Activated naive CD4-positive, alpha-beta T cell treated with anti-CD3 and anti-CD28 coated beads, Interleukin-2, amount 10 ng/mL, durations not matched to agents 7 days and 5 days (primary cell): ENCODE data around the gene DNLZ.

Source experiments
- CTCF ChIA-PET: fragments of 350-600 bp; sonication (Branson Sonifier 250); formaldehyde crosslinking; loops from one replicate; lab custom pipeline; 2021; ENCODE audit warnings: antibody characterized with exemption; lab: Charles Lee
- DNase-seq: peaks from one replicate; pipeline ENCODE4 v3.0.0-alpha.2; 2020
- H3K27ac Mint-ChIP-seq: one replicate; pipeline ENCODE4 v1.8.0; 2021; ENCODE audit warnings: mild to moderate bottlenecking, moderate library complexity, mixed read lengths
- H3K27me3 Mint-ChIP-seq: one replicate; pipeline ENCODE4 v1.8.0; 2021; ENCODE audit warnings: mild to moderate bottlenecking, mixed read lengths
- H3K36me3 Mint-ChIP-seq: one replicate; pipeline ENCODE4 v1.8.0; 2021; ENCODE audit warnings: mixed read lengths
- H3K4me1 Mint-ChIP-seq: one replicate; pipeline ENCODE4 v1.8.0; 2021; ENCODE audit warnings: mixed read lengths
- H3K4me3 Mint-ChIP-seq: one replicate; pipeline ENCODE4 v1.8.0; 2021; ENCODE audit warnings: mild to moderate bottlenecking, moderate library complexity, mixed read lengths
- H3K9me3 Mint-ChIP-seq: one replicate; pipeline ENCODE4 v1.8.0; 2021; ENCODE audit warnings: mixed read lengths

DNLZ gene

DNA sequence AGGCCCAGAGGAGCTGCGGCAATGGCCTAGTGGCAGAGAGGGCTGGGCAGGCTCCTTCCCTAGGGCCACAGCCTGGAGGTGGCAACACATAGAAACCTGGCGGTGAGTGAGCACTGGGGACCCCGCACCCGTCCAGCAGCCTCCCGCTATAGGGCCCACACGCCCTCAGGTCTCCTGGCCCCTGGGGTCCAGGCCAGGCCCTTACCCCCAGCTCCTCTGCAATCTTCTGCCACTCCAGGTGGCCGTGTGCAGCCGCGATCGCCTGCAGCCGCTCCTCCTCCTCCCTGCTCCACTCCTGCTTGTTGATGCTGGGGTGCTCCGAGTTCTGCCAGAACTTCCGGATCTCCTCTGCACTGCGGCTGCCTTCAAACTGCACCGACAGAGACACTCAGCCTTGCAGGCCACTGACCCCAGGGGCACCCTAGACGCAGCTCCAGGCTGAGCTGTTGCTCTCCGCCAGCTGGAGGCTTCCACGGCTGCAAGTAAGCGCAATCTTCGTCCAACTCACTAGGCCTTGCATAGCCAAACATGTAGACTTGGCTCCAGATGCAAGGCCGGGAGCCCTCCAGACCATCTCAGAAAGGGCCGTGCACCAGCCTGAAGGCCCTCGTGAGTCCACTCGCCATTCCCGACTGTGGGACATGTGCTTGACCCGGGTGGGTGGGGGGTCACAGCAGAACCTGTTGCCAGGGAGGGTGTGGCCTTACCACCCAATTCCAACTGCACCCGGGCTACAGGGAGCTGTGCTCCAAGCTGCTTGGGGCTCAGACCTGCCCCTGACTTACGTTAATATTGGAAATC lies 28.4 kb upstream of the DNLZ start:
- no peak for DNase-seq
- no peak overlapping the region for H3K27ac Mint-ChIP-seq
- no peaks in the 10 kb centered on the region for H3K9me3 Mint-ChIP-seq
- H3K4me3 Mint-ChIP-seq: no peak overlapping the region
- no peaks in the 10 kb centered on the region for H3K27me3 Mint-ChIP-seq
- peaks cover 32% of the 10 kb centered on the region for H3K36me3 Mint-ChIP-seq
- CTCF ChIA-PET: no interaction called here
- H3K4me1 Mint-ChIP-seq: no peaks in the 10 kb centered on the region

DNA sequence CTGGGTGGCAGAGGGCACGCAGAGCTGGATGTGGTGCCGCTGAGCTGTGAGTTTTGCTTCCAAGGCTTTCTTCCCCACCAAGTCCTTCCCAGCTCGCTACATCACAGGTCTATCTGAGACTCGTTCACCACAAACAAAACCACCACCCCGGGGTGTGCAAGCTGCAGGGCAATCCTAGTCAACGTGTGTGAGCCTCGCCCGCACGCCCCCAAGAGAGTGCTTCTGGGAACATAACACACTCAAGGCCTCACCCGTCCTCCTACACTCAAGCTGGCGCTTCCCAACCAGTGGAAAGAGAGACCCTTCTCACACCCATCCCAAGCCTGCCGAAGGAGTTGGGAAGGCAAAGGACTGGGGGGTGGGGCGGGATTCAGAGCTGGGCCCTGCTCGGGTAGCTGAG lies 25.9 kb upstream of the DNLZ start:
- no peak overlapping the region for H3K4me3 Mint-ChIP-seq
- CTCF ChIA-PET: interaction anchor here (1.3 to 2.0 kb wide), 2 partner anchors 10 to 12 kb away, joined by 4 to 6 read pairs; no protein-coding TSS in a partner anchor
- H3K9me3 Mint-ChIP-seq: no peaks in the 10 kb centered on the region
- no peak for DNase-seq
- no peaks in the 10 kb centered on the region for H3K4me1 Mint-ChIP-seq
- no peaks in the 10 kb centered on the region for H3K27me3 Mint-ChIP-seq
- H3K36me3 Mint-ChIP-seq: peaks cover 34% of the 10 kb centered on the region
- no peak overlapping the region for H3K27ac Mint-ChIP-seq

DNA sequence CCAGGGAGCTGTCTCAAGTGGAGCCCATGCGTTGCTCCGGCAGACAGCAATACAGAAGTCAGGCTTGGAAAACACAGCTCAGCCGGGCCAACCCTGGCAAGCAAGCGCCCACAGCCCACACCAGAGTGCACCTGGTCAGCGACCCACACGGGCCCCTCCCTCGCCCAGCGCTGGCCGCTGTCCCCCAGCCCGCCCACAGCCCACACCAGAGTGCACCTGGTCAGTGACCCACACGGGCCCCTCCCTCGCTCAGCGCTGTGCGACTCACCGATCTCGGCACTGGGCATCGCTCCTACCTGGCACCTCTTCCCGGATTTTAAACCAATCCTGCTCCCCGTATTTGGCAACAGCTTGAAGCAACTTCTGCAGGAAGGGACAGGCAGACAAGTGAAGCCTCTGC lies 23.7 kb upstream of the DNLZ start:
- H3K27ac Mint-ChIP-seq: no peak overlapping the region
- H3K9me3 Mint-ChIP-seq: no peaks in the 10 kb centered on the region
- H3K4me3 Mint-ChIP-seq: no peak overlapping the region
- no peaks in the 10 kb centered on the region for H3K27me3 Mint-ChIP-seq
- CTCF ChIA-PET: interaction anchor here (1.5 kb wide), 1 partner anchor 22 kb away, joined by 4 read pairs; no protein-coding TSS in a partner anchor
- H3K4me1 Mint-ChIP-seq: no peaks in the 10 kb centered on the region
- peaks cover 36% of the 10 kb centered on the region for H3K36me3 Mint-ChIP-seq
- no peak for DNase-seq

DNA sequence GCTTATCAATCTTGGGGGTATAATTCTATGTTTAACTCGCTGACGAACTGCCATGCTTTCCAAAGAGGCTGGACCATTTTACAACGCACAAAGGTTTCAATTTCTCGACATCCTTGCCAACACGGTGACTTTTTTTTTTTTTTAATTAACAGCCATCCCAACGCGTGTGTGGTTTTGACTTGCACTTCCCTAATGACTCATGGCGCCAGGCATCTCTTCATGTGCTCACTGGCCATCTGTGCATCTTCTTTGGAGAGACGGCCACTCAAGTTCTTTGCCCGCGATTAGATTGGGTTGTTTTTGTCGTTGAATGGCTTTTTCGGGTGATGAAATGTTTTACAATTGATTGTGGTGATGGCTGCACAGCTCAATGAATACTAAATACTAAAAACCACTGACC lies 22.5 kb upstream of the DNLZ start:
- H3K9me3 Mint-ChIP-seq: no peaks in the 10 kb centered on the region
- peaks cover 28% of the 10 kb centered on the region for H3K36me3 Mint-ChIP-seq
- H3K27me3 Mint-ChIP-seq: no peaks in the 10 kb centered on the region
- no peak for DNase-seq
- H3K27ac Mint-ChIP-seq: no peak overlapping the region
- CTCF ChIA-PET: no interaction called here
- H3K4me1 Mint-ChIP-seq: no peaks in the 10 kb centered on the region
- no peak overlapping the region for H3K4me3 Mint-ChIP-seq

DNA sequence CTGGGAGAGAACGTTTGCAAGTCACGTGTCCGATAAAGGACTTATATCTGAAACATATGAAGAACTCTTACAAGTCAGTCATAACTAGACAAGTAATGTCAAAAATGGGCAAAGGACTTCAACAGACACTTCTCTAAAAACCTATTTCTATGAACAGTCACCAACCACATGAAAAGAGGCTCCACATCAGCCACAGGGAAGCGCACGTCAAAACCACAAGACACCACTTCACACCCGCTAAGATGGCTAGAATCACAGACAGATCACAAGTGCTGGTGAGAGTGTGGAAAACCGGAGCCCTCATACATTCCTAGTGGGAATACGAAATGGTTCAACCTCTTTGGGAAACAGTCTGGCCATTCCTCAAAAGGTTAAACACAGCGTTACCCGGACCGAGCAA lies 21.5 kb upstream of the DNLZ start:
- CTCF ChIA-PET: no interaction called here
- no peak for DNase-seq
- Mint-ChIP-seq H3K9me3 (no peaks in the 10 kb centered on the region), H3K36me3 (peaks cover 27% of the 10 kb centered on the region), H3K27ac (no peak overlapping the region), H3K4me3 (no peak overlapping the region), H3K4me1 (no peaks in the 10 kb centered on the region), H3K27me3 (no peaks in the 10 kb centered on the region)

DNA sequence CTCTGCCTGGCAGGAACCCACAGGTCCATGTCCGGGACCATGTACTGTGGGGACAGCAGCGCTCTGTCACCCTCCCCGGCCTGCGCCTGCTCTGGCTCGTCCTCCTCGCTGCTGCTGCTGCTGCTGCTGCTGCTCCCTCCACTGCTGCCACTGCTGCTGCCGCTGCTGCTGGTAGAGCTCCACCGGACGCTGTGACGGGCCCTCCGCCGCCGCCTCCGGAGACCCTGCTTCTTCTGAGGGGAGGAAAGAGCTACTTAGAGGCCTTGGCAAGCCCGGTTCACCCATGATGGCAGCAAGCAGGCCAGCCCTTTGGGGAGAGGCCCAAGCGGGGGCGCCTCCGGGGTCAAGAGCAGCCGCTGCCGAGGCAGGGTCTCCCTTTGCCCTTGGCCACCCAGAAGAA lies 19.9 kb upstream of the DNLZ start:
- Mint-ChIP-seq H3K36me3 (peaks cover 22% of the 10 kb centered on the region), H3K4me1 (no peaks in the 10 kb centered on the region), H3K27ac (no peak overlapping the region), H3K9me3 (no peaks in the 10 kb centered on the region), H3K4me3 (no peak overlapping the region), H3K27me3 (no peaks in the 10 kb centered on the region)
- CTCF ChIA-PET: no interaction called here
- DNase-seq: no peak

DNA sequence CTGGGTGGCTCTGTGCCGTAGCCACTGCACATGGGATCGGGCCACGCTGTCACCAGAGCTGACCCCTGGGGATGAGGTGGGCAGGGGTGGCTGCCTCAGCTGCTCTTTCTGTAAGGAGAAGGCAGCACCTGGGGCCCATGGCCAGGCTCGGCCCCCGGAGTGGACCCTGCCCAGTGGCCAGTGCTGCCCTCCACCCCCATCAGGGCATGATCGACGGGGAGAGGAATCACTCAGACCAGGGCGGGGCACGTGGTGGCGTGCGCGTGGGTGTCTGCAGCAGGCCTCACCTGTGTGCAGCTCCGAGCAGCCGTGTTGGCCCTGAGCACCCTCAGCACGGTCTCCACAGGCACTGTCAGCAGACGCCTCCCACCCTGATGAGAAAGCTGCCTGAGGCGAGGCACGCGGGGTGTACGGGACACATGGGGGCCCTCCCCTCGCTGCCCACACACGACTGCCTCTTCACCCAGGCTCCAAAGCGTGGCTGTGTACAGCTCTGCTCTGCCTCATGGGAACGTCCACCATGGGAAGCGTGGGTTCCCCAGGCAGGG lies 18.5 kb upstream of the DNLZ start:
- Mint-ChIP-seq H3K27me3 (no peaks in the 10 kb centered on the region), H3K27ac (no peak overlapping the region), H3K9me3 (no peaks in the 10 kb centered on the region), H3K4me1 (no peaks in the 10 kb centered on the region), H3K4me3 (no peak overlapping the region), H3K36me3 (peaks cover 15% of the 10 kb centered on the region)
- CTCF ChIA-PET: no interaction called here
- no peak for DNase-seq

DNA sequence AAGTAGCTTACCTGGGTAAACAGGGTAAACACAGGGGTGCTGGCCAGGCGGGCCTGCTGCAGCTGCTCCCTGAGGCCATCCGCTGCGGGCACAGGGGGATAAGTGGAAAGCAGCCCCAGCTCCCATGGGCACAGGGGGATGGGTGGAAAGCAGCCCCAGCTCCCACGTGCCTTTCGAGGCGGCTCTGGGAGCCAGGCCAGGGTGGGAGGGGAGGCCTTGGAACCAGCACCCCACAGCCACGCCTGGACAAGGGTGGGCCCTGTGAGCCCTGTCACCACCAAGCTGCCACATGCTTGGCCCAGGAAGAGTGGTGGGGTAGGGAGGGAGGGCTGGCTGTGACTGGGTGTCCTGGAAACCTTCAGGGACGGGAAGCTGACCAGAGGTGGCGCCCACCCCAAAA lies 17.8 kb upstream of the DNLZ start:
- Mint-ChIP-seq H3K4me3 (no peak overlapping the region), H3K36me3 (peaks cover 11% of the 10 kb centered on the region), H3K9me3 (no peaks in the 10 kb centered on the region), H3K27me3 (no peaks in the 10 kb centered on the region), H3K27ac (no peak overlapping the region), H3K4me1 (no peaks in the 10 kb centered on the region)
- DNase-seq: no peak
- CTCF ChIA-PET: no interaction called here

DNA sequence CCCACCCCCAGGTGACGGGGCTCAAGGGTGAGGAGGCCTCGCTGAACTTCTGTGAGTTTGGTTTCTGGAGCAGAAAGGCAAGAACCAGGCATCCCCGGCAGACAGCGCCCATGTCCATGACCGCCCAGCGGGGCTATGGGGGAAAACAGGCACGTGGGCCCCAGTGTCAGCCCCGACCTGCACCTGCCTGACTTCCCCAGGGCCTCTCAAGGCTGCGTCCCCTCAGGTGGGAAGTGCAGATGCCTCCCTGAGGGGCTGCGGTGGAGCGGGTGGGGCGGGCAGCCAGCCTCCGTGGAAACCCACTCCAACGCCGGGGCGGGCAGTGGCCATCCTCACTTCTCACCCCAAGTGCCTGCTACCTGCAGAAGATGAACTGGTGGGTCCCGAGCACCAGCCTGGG lies 16.8 kb upstream of the DNLZ start:
- CTCF ChIA-PET: no interaction called here
- H3K27me3 Mint-ChIP-seq: no peaks in the 10 kb centered on the region
- H3K4me3 Mint-ChIP-seq: no peak overlapping the region
- H3K27ac Mint-ChIP-seq: no peak overlapping the region
- no peak for DNase-seq
- H3K9me3 Mint-ChIP-seq: no peaks in the 10 kb centered on the region
- peaks cover 9% of the 10 kb centered on the region for H3K36me3 Mint-ChIP-seq
- no peaks in the 10 kb centered on the region for H3K4me1 Mint-ChIP-seq

DNA sequence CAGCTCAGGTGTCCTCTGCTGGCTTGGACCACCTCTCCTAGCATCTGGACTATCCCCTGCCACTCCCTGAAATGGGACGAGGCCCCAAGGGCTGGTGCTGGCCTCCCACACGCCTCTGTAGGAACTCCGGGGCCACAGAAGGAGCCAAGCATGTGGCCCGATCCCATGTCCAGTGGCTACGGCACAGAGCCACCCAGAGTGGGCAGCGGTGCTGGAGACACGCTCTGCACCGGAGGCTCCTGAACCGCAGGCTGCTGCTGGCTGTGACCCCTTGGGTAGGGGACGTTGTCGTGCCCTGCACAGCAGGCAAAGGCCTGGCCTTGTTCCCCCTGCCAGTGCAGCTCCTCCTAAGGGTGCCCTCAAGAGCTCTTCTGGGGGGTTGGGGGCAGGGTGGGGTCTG lies 16.3 kb upstream of the DNLZ start:
- Mint-ChIP-seq H3K9me3 (no peaks in the 10 kb centered on the region), H3K27ac (no peak overlapping the region)

DNA sequence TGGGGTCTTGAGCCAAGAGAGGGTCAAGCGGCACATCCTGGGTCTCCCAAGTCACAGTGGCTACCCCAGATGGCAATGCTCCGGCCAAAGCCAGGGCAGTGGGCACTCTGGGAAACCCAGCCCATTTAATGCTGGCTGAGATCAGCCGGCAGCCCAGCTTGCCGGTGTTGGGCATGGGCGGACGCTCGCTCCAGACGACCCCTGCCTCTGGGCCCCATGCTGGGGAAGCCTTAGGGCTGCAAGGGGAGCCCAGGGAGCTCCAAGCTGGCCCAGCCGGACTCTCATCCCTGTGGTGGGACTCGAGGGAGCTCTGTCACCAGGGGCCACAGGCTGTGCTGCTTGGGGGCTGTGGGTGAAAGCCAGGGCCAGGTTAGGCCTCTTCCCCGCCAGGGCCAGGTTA lies 15.9 kb upstream of the DNLZ start:
- Mint-ChIP-seq H3K27ac (no peak overlapping the region), H3K4me3 (no peak overlapping the region), H3K27me3 (no peaks in the 10 kb centered on the region), H3K4me1 (no peaks in the 10 kb centered on the region), H3K9me3 (no peaks in the 10 kb centered on the region), H3K36me3 (peaks cover 2% of the 10 kb centered on the region)
- CTCF ChIA-PET: no interaction called here
- DNase-seq: no peak

More for the DNA sequence above, 16.3 kb upstream of the DNLZ start:
- no peak for DNase-seq
- Mint-ChIP-seq H3K4me3 (no peak overlapping the region), H3K36me3 (peaks cover 6% of the 10 kb centered on the region), H3K4me1 (no peaks in the 10 kb centered on the region), H3K27me3 (no peaks in the 10 kb centered on the region)
- CTCF ChIA-PET: no interaction called here

DNA sequence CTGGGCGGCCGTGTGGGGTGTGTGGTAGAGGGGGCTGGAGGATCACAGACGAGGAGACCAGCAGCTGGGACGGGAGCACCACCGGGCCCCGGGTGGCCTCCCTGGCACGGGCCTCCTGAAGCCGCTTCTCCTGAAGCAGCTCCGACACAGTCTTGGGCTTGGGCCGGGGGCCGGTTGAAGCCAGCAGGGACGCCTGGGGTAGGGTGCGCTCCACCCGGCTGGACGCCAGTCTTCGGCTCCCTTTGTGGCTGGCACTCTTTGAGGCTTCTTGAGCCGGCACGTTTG lies 15.4 kb upstream of the DNLZ start:
- CTCF ChIA-PET: no interaction called here
- Mint-ChIP-seq H3K36me3 (peaks cover 2% of the 10 kb centered on the region), H3K4me3 (no peak overlapping the region), H3K4me1 (no peaks in the 10 kb centered on the region), H3K9me3 (no peaks in the 10 kb centered on the region), H3K27ac (no peak overlapping the region), H3K27me3 (no peaks in the 10 kb centered on the region)
- no peak for DNase-seq

DNA sequence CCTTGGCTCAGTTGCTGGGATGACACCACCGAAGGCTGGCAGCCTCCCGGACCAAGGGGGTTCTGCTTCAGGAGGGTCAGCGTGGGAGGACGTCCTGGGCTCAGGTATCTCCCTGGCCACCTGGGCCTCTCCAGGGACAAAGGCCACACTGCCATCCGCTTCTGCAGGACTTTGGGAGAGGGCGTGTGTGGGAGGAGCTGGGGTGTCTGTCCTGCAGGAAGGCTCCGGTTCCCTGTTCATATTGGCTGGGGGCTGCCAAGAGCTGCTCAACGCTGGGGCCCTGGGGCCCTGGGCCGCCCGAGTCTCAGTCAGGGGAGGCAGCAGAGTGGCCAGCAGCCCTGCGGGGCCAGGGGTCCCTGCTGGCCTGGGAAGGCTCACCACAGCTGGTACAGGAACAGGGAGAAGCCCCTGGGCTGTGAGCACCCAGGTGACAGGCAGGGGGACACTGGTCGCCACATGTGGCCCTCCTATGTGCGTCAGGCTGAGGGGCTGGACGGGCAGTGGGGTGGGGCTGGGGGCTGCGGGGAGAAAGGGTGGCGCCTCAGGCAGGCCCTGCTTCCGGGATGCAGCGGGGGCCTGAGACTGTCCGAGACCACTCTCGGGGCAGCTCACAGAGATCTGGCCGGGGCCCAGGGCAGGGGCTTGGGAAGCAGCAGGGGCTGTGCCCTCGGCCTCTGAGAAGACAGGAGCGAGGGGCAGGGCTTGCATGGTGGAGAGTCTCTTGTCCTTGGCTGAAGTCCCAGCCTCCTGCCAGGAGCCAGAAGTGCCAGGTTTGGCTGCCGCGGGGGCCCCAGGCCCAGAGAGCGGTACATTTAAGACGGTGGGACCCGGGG lies 14.8 kb upstream of the DNLZ start:
- H3K4me3 Mint-ChIP-seq: no peak overlapping the region
- H3K27me3 Mint-ChIP-seq: no peaks in the 10 kb centered on the region
- no peak for DNase-seq
- H3K27ac Mint-ChIP-seq: no peak overlapping the region
- H3K36me3 Mint-ChIP-seq: no peaks in the 10 kb centered on the region
- H3K9me3 Mint-ChIP-seq: no peaks in the 10 kb centered on the region
- no peaks in the 10 kb centered on the region for H3K4me1 Mint-ChIP-seq
- CTCF ChIA-PET: no interaction called here

DNA sequence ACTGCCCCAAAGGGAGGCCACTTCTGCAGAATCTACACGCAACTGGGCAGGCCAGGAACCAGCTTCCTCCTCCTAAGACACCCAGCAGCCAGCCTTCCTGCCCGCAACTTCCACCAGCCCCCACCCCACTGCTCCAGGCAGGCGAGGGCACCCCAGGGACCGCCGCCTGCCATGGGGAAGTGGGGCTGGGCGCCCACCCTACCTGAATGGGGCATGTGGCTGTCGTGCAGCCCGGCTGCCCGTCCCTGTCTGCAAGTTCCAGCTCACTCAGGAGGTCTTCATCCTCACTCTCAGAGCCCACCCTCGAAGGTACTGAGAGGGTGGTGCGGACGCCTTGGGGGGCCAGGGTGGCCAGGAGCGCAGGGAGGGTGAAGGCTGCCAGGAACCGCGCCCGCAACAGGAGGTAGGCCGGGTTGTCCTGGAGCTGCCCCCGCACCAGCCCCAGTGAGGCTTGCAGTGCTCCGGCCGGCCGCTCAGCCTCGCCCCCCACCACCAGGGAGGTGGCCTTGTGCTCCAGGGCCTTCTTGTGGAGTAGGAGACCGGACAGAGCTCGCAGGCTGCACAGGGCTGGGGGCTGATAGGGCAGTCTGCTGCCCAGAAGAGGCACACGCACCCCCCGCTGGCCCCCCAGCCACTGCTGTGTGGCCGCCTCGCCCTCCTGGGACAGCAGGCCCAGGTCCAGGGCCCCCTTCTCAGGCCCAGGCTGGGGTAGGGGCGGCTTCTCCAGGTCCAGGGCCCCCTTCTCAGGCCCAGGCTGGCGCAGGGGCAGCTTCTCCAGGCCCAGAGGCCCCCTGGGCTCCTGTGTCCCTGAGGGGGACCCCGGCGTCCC lies 14.0 kb upstream of the DNLZ start:
- Mint-ChIP-seq H3K4me3 (no peak overlapping the region), H3K27me3 (no peaks in the 10 kb centered on the region), H3K4me1 (no peaks in the 10 kb centered on the region), H3K9me3 (no peaks in the 10 kb centered on the region), H3K27ac (no peak overlapping the region), H3K36me3 (no peaks in the 10 kb centered on the region)
- no peak for DNase-seq
- CTCF ChIA-PET: no interaction called here
